Endothelial cell of hepatic sinusoid (primary cell): ENCODE data around the gene ACSS3.
"Not testable (repeated sequence)": the region's sequence is repeated elsewhere in the genome, so short reads cannot be mapped to it uniquely, and the experiment has no call there.

ENCODE experiments used
- in situ Hi-C: cut with HindIII; loops from 2 replicates; pipeline ENCODE4 v1.10.0; 2017; ENCODE audit warnings: low sequenced_read_pairs

The ACSS3 gene, protein sequence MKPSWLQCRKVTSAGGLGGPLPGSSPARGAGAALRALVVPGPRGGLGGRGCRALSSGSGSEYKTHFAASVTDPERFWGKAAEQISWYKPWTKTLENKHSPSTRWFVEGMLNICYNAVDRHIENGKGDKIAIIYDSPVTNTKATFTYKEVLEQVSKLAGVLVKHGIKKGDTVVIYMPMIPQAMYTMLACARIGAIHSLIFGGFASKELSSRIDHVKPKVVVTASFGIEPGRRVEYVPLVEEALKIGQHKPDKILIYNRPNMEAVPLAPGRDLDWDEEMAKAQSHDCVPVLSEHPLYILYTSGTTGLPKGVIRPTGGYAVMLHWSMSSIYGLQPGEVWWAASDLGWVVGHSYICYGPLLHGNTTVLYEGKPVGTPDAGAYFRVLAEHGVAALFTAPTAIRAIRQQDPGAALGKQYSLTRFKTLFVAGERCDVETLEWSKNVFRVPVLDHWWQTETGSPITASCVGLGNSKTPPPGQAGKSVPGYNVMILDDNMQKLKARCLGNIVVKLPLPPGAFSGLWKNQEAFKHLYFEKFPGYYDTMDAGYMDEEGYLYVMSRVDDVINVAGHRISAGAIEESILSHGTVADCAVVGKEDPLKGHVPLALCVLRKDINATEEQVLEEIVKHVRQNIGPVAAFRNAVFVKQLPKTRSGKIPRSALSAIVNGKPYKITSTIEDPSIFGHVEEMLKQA

DNA sequence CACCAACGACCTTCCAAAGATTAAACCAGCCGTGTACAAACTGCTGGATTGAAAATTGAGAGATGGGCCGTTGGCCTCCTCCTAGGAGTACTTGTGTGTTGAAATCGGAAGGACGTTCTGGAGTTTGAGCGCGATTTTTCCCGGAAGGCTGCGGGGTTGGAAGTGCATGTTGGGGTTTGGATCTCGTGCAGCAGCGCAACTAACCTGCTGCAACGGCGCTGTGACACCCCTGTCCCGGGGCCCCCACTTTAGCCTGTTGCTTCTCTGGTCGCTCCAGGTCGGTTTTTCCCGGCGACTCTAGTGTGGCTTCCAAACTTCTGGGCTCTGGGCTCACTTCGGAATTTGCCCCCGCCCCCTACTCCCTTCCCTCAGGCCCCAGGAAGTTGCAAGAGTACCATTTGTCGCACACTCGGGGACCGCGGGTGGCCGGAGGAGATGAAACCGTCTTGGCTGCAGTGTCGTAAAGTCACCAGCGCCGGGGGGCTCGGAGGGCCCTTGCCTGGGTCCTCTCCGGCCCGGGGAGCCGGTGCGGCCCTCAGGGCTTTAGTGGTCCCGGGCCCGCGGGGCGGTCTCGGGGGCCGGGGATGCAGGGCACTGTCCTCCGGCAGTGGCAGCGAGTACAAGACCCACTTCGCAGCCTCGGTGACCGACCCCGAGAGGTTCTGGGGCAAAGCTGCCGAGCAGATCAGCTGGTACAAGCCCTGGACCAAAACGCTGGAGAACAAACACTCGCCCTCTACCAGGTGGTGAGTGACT lies at the start of gene ACSS3:
Gene ACSS3, plus strand, starts transcription at position 394 of the 756 bp plus-strand sequence. Its CDS starts 42 bp downstream, at position 436.
- in situ Hi-C loops: no loop called here

DNA sequence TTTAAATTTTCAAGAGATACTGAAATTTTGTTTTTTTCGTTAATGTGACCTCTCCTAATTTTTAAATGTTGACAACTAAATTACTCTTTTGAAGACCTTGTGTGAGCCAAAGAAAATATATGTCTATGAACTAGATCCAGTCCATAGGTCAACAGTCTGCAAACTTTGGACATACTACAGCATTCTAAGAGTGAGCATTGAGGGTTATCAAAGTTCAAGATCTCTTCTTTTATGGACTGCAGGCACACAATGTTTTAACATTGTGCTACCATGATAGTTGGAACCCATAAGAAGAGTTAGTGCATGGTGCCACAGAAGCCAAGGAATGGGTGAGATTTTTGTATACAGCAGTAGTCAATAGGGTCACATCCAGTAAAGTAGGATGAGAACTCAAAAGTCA lies 43.0 kb upstream of the ACSS3 start:
- in situ Hi-C loops: no loop called here

- in situ Hi-C loops: no loop called here
Measured at GRCh38 chr12:81039231-81039630, 38.6 kb upstream of the ACSS3 start.

DNA sequence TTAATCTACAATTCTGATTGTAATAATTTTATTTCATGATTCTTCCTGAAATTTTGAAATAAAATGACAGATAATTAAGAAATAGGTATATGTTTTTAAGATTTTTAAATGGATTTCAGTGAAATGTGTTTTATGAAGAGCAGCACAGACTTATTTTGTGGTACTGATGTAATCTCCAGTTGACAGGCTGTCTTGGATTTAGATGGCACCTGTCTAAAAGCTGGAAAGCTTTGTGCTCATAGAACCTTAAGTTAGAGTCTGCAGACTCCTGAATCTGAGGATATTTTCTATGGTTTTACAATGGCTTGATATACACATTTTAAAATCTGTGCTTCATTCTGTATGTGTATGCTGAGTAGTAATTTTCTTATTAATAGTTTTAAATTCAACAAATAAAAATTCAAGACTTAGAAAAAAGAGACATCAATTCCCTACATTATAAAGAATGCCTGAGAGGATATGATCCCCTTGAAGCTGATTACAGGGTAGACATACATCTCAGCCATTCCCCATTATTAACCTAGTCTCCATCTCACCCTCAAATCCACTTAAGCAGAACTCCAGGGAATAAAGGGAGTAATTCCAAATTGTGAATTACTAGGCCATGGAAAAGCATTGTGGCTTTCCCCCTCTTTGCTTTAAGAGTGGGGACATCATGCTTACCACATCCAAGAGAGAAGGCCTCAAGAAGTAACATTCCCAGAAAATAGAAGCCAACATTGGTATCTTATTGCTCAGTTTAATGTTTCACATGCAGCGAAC lies 33.7 kb upstream of the ACSS3 start:
- in situ Hi-C loops: no loop called here

- in situ Hi-C loops: not testable (repeated sequence)
Measured at GRCh38 chr12:81064971-81065370, 12.9 kb upstream of the ACSS3 start.

GRCh38 chr12:81070846-81071245 lies 7.0 kb upstream of the ACSS3 start:
- in situ Hi-C loops: no loop called here

DNA sequence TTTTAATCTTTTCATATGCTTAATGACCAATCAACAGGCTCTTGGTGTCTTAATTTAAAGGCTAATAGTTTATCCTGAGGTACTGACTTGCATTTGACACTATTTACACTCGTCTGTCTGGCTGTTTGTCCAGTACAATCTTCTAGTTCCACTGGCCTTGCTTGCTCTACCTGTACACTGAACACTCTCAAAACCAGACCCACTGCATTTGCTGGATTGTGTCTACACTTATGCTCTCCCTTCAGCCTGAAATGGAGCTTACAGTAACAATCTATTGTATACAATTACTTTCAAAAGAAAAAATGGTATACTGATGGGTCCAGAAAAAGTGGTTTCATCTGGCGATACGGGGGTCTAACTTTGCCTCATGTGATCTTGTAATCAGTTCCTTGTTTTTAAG lies 2.3 kb upstream of the ACSS3 start:
- in situ Hi-C loops: no loop called here

- in situ Hi-C loops: no loop called here
Measured at GRCh38 chr12:81077329-81077685, 572 bp upstream of the ACSS3 start.

DNA sequence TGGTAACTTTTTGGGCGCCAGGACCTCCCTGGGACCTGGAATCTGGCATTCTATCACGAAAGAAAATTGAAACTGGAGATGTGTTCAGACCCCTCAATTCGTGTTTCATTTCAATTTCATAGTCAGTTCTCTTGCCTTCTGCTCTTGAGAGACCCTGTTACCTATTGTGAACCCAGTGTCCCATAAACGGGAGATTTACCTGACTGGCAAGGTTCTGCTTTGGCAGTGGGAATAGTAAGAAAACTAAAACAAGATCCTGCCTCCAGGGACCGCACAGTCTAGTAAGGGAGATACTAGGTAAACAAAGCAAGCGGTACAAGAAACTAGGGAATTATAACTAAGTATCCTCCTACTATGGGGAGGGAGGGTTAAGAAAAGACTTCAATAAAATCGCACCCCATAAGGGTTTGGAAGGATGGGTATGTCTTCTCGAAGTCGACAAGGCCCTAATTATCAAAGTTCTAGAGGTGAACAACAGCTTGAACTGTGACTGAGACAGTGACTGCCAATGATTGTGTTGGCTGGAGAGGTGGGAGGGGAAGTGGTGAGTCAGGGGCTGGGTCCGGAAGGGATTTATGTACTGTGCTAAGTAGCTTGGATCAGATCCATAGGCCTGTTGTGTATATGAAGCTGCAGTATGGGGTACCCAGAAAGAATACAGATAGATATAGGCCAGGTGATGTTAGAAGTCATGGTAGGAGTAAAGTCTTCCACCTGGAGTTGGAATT lies 754 bp downstream of the ACSS3 start:
- in situ Hi-C loops: no loop called here

DNA sequence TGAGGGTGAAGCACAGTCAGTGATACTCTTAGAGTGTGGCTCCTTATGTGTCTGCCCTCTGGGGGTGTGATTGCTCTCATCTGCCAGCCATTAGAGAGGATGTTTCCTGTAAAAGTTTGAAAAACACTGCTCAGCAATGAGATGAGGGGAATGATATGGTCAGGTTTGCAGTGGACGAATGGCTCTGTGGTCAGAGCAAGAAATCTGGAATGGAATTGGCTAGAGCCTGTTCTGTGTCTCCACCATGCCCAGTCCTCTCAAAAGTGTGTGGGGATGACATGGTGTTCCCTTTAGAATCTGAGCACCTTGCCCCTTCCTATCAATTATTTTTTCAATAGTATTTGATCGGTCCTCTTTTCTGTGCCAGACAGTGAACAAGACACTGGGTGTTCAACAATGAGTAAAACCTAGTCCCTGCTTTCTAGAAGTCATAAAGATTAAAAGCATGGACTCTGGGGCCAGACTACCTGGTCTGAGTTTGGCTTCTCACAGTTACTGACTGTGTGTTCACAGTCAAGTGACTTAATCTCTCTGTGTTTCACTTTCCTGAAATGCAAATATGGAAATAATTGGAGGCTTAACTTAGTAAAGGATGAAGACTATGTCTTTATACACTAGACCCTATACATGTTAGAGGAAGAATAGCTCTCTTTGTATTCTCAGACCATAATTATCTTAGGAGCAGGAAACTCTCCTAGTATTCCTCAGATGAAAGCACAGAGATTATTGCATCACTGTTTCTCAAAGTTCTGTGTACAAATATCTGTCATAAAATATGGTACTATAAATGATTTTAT lies 1.6 kb downstream of the ACSS3 start:
- in situ Hi-C loops: no loop called here

DNA sequence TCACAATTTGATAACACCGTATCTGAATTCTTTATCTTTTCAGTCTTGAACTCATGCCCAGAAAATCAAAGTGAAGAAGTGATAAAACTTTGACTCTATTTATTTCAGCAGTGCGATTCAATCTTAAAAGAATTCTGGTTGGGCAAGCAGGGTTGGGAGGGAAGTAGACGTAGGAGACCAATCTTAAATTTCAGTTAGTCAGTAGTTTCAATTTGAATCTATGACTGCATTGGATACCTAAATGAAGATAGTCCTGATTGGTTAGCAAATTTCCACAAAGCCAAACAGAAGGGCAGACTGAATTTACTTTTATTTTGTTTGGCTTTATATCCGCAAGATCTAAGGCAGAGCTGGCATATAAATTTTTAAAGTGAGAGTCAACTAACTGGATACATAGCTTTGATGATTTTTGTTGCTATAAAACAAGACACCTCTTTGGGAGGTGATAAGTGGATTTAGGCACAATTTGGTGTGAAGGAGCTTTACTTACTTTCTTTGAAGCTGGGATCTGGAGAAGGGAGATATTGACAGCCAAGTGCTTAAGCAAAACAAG lies 2.6 kb downstream of the ACSS3 start:
- in situ Hi-C loops: no loop called here

- in situ Hi-C loops: no loop called here
Measured at GRCh38 chr12:81081726-81082125, 3.8 kb downstream of the ACSS3 start.

- in situ Hi-C loops: no loop called here
Measured at GRCh38 chr12:81083018-81083417, 5.1 kb downstream of the ACSS3 start.

DNA sequence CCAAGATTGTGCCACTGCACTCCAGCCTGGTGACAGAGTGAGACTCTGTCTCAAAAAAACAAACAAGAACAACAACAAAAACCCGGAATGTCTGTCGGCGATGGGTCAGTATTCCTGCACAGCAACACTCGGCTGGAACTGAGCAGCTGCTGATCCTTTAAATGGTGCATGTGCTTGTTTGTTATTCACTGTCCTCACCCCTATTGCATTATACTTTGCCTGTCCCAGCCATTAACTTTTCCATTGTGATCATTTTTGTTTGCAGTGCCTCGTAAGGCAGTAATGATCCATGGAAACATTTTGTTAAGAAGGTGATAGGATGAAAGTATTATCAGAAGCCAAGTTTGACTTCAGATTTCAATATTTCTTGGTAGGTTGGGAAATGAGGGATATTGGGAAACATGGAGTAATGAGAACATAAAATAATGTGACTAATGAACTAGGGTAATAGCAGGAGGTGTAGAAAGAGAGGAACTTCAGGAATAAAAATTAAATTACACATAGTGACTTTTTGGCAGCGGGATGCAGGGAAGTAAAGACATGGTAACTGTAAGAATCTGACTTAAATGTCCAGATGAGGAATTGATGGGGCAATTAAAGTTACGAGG lies 6.1 kb downstream of the ACSS3 start:
- in situ Hi-C loops: no loop called here

DNA sequence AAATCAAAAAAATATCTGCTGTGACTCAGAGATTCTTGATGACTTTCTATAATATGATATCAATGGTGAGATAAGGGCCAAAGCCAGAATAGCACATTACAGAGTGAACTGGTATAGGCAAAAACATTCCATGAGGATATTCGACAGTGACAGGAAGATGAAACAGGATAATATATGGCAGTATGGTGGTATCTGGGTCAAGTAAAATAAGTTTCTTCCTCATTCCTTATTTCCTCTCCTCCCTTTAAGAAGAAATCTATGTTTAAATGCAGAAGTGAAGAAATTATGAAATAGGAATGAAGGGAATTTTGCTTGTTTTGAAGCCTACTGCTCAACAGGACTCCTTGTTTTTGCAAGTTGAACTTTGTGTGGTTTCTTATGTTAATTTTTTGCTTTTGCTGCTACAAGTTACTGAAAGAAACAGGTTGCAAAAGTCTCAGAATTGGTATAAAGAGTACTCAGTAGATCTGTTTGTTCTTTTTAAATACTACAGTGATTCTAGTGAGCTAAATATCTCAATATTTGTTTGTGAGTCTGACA lies 7.0 kb downstream of the ACSS3 start:
- in situ Hi-C loops: no loop called here

DNA sequence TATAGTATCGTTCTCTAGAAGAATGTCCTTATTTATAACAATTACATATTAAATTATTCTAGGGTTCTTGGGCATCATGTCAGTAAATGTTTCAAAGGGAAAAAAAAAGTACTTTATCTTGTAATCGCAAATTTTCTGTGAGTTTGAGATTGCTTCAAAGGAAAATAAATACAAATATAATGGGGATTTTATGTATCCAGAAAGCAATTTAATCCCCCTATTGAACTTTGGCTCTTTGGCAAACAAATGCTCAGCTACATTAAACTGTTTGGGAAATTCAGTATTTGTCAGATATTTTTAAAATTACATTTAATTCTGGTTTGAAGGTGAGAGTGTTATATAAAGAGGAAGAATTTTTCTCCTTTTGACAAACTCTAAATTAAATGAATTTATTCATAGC lies 8.0 kb downstream of the ACSS3 start:
- in situ Hi-C loops: no loop called here

DNA sequence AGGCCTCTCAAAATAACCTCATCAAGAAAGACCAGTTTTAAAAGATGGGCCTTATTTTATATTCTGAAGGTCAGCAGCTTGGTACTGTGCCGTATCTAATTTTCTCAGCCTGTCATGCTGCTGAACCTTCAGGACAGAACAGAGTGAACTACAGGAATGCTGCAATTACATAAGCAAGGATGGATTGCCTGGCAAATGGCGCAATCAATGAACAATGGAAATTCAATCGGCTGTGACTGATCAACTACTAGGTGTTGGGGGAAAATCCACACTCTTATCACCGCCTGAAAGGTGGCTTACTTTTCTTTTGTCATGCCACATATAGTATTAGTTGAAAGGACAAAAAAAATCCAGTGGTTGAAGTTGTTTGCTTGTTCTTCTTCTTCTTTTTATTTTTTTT lies 8.5 kb downstream of the ACSS3 start:
- in situ Hi-C loops: no loop called here

GRCh38 chr12:81088221-81088620 lies 10.3 kb downstream of the ACSS3 start:
- in situ Hi-C loops: no loop called here

DNA sequence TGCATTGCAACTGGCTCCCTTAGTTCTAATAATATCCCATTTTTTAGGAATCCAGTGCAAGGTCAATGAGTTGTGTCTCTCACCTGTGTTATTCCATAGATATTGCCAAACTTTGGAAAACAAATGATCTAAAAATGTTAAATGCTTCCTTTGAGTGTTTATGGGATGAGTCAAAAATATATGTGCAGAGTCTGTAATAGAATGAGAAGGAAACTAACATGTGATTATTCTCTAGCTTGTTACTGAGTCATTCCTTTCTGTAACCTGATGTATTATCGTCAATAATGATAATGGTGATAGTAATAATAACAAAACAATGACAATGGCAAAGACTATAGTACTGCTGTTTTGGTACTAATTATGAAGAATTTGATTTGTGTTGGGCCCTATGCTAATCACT lies 11.5 kb downstream of the ACSS3 start:
- in situ Hi-C loops: no loop called here
